AG04449 (cell line): ENCODE results near the gene CAMK1.

Experiments used
- CTCF ChIA-PET: fragments of 350-600 bp; formaldehyde crosslinking; extraction: SDS; loops from one replicate; lab custom pipeline; 2021; ENCODE audit warnings: antibody characterized with exemption; lab: Yijun Ruan, JAX
- POLR2A ChIA-PET: fragments of 400-600, 350-600 bp; formaldehyde crosslinking; extraction: SDS; loops from one replicate; lab custom pipeline; 2020; ENCODE audit warnings: antibody characterized with exemption, inconsistent platforms; lab: Yijun Ruan, JAX
- DNase-seq: peaks from one replicate; pipeline ENCODE4 v3.0.0-alpha.2; 2010; ENCODE audit warnings: low read depth, low spot score
- H3K4me3 ChIP-seq: 2 replicates; pipeline ENCODE4 v1.5.1; 2011; ENCODE audit warnings: low read depth, mild to moderate bottlenecking, control low read depth, low read length
- CTCF ChIP-seq: IDR thresholded peaks from one replicate; pipeline ENCODE4 v1.5.1; 2011; ENCODE audit warnings: mild to moderate bottlenecking, moderate library complexity, low read length, control low read depth, inconsistent platforms; ENCODE audit not compliant: insufficient read depth; ENCODE audit errors: missing control alignments

The CAMK1 gene

GRCh38 chr3:9715136-9715535 lies 54.6 kb downstream of the CAMK1 start:
- DNase-seq, result no peak
- H3K4me3 ChIP-seq, result no peak overlapping the region
- CTCF ChIA-PET, result interaction anchor here (0.7 to 2.0 kb wide), 15 partner anchors 8 to 262 kb away, joined by 3 to 19 read pairs (median 5); partner anchors contain the start of genes BRPF1, CRELD1 and RPUSD3
- POLR2A ChIA-PET, result no interaction called here
- TF ChIP-seq CTCF, result no peak

GRCh38 chr3:9713142-9713541 lies 56.6 kb downstream of the CAMK1 start:
- no peak for TF ChIP-seq CTCF
- POLR2A ChIA-PET, result no interaction called here
- no peak for DNase-seq
- CTCF ChIA-PET, result interaction anchor here (1.2 kb wide), 1 partner anchor 16 kb away, joined by 3 read pairs; no protein-coding TSS in a partner anchor
- H3K4me3 ChIP-seq, result no peak overlapping the region

GRCh38 chr3:9712415-9712814 lies 57.3 kb downstream of the CAMK1 start:
- ChIA-PET POLR2A (no interaction called here), CTCF (interaction anchor here (0.7 kb wide), 1 partner anchor 209 kb away, joined by 3 read pairs; no protein-coding TSS in a partner anchor)
- TF ChIP-seq CTCF, result no peak
- no peak for DNase-seq
- no peak overlapping the region for H3K4me3 ChIP-seq

- TF ChIP-seq CTCF, result no peak
- ChIA-PET POLR2A (no interaction called here), CTCF (no interaction called here)
- DNase-seq, result no peak
- H3K4me3 ChIP-seq, result no peak overlapping the region
These were observed 59.5 kb downstream of the CAMK1 start for GRCh38 chr3:9710174-9710739.
